ENCODE measurements around the gene CLIP3. TPM values are rescaled to one million over a fixed set of nuclear protein-coding genes. Genes with fewer than 3 reads are reported as not detected.

The CLIP3 gene
- total RNA-seq, 1 experiment from 2014 or later, result 4.2 TPM

- no peaks in the 10 kb centered on the region for H3K9me2 ChIP-seq (ENCODE audit: insufficient read depth)
- BruUV-seq (replicated peaks), result no TSS peak
- TF ChIP-seq EZH2 (IDR thresholded peaks at IDR 0.05; ENCODE audit: low read depth) (no peak), CTCF (conservative IDR thresholded peaks at IDR 0.05) (no peak)
Observed at GRCh38 chr19:36026091-36026876, 6.4 kb downstream of the CLIP3 start.

GRCh38 chr19:36025541-36025940, 7.1 kb downstream of the CLIP3 start:
- Histone ChIP-seq H3K4me1 (replicated peaks; ENCODE audit: insufficient read depth) (no peaks in the 10 kb centered on the region), H3K27ac (no peak overlapping the region), H4K20me1 (ENCODE audit: insufficient read depth) (no peaks in the 10 kb centered on the region), H3K9me2 (ENCODE audit: insufficient read depth) (no peaks in the 10 kb centered on the region), H2AFZ (no peak overlapping the region), H3K79me2 (ENCODE audit: low read depth) (no peaks in the 10 kb centered on the region), H3K9me3 (ENCODE audit: insufficient read depth, low read depth) (no peaks in the 10 kb centered on the region), H3K4me2 (no peak overlapping the region), H3K4me3 (no peak overlapping the region), H3F3A (ENCODE audit: insufficient read depth, low read depth) (no peaks in the 10 kb centered on the region), H3K27me3 (ENCODE audit: insufficient read depth, low read depth) (no peaks in the 10 kb centered on the region), H3K36me3 (ENCODE audit: low read depth) (0 out of 2 replicates have a peak, but pooled peaks cover 4% of the 10 kb centered on the region)
- ChIA-PET POLR2A (ENCODE audit: unreplicated experiment) (no interaction called here), CTCF (no interaction called here)
- no peak for DNase-seq
- BruUV-seq (replicated peaks), result no TSS peak
- intact Hi-C loops (cut with micrococcal nuclease; ENCODE audit: unreplicated experiment), result no loop called here
- TF ChIP-seq CTCF (conservative IDR thresholded peaks at IDR 0.05) (no peak), EZH2 (IDR thresholded peaks at IDR 0.05; ENCODE audit: low read depth) (no peak)

More at GRCh38 chr19:36026091-36026876, 6.4 kb downstream of the CLIP3 start:
- Histone ChIP-seq H3K79me2 (ENCODE audit: low read depth) (no peaks in the 10 kb centered on the region), H3K4me3 (no peak overlapping the region), H3K9me3 (ENCODE audit: insufficient read depth, low read depth) (no peaks in the 10 kb centered on the region), H3K4me1 (replicated peaks; ENCODE audit: insufficient read depth) (no peaks in the 10 kb centered on the region), H3K27me3 (ENCODE audit: insufficient read depth, low read depth) (no peaks in the 10 kb centered on the region), H3K36me3 (ENCODE audit: low read depth) (no peaks in the 10 kb centered on the region), H4K20me1 (ENCODE audit: insufficient read depth) (no peaks in the 10 kb centered on the region), H3K27ac (no peak overlapping the region), H3K4me2 (no peak overlapping the region), H3F3A (ENCODE audit: insufficient read depth, low read depth) (no peaks in the 10 kb centered on the region), H2AFZ (no peak overlapping the region)
- ChIA-PET CTCF (no interaction called here), POLR2A (ENCODE audit: unreplicated experiment) (no interaction called here)
- no peak for DNase-seq
- intact Hi-C loops (cut with micrococcal nuclease; ENCODE audit: unreplicated experiment), result no loop called here

GRCh38 chr19:36023432-36023831, 9.2 kb downstream of the CLIP3 start:
- Histone ChIP-seq H3K79me2 (ENCODE audit: low read depth) (no peaks in the 10 kb centered on the region), H3K4me3 (no peak overlapping the region), H3K9me3 (ENCODE audit: insufficient read depth, low read depth) (no peaks in the 10 kb centered on the region), H2AFZ (no peak overlapping the region), H3K4me1 (replicated peaks; ENCODE audit: insufficient read depth) (no peaks in the 10 kb centered on the region), H3F3A (ENCODE audit: insufficient read depth, low read depth) (no peaks in the 10 kb centered on the region), H3K9me2 (ENCODE audit: insufficient read depth) (no peaks in the 10 kb centered on the region), H4K20me1 (ENCODE audit: insufficient read depth) (no peaks in the 10 kb centered on the region), H3K4me2 (no peak overlapping the region), H3K27ac (no peak overlapping the region), H3K27me3 (ENCODE audit: insufficient read depth, low read depth) (no peaks in the 10 kb centered on the region), H3K36me3 (ENCODE audit: low read depth) (0 out of 2 replicates have a peak, but pooled peaks cover 4% of the 10 kb centered on the region)
- POLR2A ChIA-PET (ENCODE audit: unreplicated experiment), result no interaction called here
- intact Hi-C loops (cut with micrococcal nuclease; ENCODE audit: unreplicated experiment), result no loop called here
- BruUV-seq (replicated peaks), result no TSS peak
- no peak for TF ChIP-seq CTCF (conservative IDR thresholded peaks at IDR 0.05)
- no peak for TF ChIP-seq EZH2 (IDR thresholded peaks at IDR 0.05; ENCODE audit: low read depth)
- DNase-seq, result no peak
- CTCF ChIA-PET, result no interaction called here
